Keratinocyte (primary cell): ENCODE measurements around the gene SPTSSB.

ENCODE experiments used
- EZH2 ChIP-seq: IDR thresholded peaks from one replicate; pipeline ENCODE4 v1.6.1; 2012; ENCODE audit warnings: inconsistent platforms, mild to moderate bottlenecking, low read length, moderate library complexity
- TF ChIP-seq, protein P1 (sequence below), 3 experiments: IDR thresholded peaks in 1 of 3; conservative IDR thresholded peaks in 1 of 3; optimal IDR thresholded peaks in 1 of 3; 2 replicates in 2 of 3; 3 replicates in 1 of 3; pipeline versions ENCODE3 to v1.5.1; 2011; ENCODE audit warnings: low read length in 3 of 3, mild to moderate bottlenecking in 3 of 3, moderate library complexity in 2 of 3, control low read depth in 1 of 3, inconsistent platforms in 1 of 3; ENCODE audit not compliant: insufficient read depth in 2 of 3; ENCODE audit errors: extremely low read depth in 1 of 3

- TF ChIP-seq EZH2: no peak
- TF ChIP-seq, protein P1, sequence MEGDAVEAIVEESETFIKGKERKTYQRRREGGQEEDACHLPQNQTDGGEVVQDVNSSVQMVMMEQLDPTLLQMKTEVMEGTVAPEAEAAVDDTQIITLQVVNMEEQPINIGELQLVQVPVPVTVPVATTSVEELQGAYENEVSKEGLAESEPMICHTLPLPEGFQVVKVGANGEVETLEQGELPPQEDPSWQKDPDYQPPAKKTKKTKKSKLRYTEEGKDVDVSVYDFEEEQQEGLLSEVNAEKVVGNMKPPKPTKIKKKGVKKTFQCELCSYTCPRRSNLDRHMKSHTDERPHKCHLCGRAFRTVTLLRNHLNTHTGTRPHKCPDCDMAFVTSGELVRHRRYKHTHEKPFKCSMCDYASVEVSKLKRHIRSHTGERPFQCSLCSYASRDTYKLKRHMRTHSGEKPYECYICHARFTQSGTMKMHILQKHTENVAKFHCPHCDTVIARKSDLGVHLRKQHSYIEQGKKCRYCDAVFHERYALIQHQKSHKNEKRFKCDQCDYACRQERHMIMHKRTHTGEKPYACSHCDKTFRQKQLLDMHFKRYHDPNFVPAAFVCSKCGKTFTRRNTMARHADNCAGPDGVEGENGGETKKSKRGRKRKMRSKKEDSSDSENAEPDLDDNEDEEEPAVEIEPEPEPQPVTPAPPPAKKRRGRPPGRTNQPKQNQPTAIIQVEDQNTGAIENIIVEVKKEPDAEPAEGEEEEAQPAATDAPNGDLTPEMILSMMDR (optimal IDR thresholded peaks at IDR 0.05 in 1 of 3, IDR thresholded peaks at IDR 0.05 in 1 of 3, conservative IDR thresholded peaks at IDR 0.05 in 1 of 3; ENCODE audit: extremely low read depth in 1 of 3, insufficient read depth in 2 of 3, low read length in 3 of 3): no peak
Measured at GRCh38 chr3:161354554-161354953, 16.8 kb downstream of the SPTSSB start.
